A673 (cell line): ENCODE data around the gene ETF1.

ENCODE experiments used
- CTCF ChIP-seq: fragments of 300-800, 200-600 bp; sonication (generic); conservative IDR thresholded peaks from 2 replicates; pipeline ENCODE4 v1.5.1; 2017; ENCODE audit warnings: low read depth, mild to moderate bottlenecking, antibody characterized with exemption, low read length, moderate library complexity, mixed read lengths
- EZH2 ChIP-seq: fragments of 200-600 bp; sonication (generic); IDR thresholded peaks from 2 replicates; pipeline ENCODE4 v1.6.1; 2017; ENCODE audit warnings: borderline replicate concordance, low read depth, mild to moderate bottlenecking, mixed read lengths, antibody characterized with exemption, low read length; ENCODE audit not compliant: poor library complexity, severe bottlenecking

- TF ChIP-seq CTCF (no peak), EZH2 (no peak)
Measured at GRCh38 chr5:138545919-138546562, 3.0 kb upstream of the ETF1 start.
